ENCODE measurements around the gene DGCR6. TPM values are rescaled to one million over a fixed set of nuclear protein-coding genes. Genes with fewer than 3 reads are reported as not detected.
"Not testable (repeated sequence)": the region's sequence is repeated elsewhere in the genome, so short reads cannot be mapped to it uniquely, and the experiment has no call there.

DGCR6 gene
- total RNA-seq: 4.1 to 6.0 TPM (median 4.8 TPM) in 3 replicates

DNA sequence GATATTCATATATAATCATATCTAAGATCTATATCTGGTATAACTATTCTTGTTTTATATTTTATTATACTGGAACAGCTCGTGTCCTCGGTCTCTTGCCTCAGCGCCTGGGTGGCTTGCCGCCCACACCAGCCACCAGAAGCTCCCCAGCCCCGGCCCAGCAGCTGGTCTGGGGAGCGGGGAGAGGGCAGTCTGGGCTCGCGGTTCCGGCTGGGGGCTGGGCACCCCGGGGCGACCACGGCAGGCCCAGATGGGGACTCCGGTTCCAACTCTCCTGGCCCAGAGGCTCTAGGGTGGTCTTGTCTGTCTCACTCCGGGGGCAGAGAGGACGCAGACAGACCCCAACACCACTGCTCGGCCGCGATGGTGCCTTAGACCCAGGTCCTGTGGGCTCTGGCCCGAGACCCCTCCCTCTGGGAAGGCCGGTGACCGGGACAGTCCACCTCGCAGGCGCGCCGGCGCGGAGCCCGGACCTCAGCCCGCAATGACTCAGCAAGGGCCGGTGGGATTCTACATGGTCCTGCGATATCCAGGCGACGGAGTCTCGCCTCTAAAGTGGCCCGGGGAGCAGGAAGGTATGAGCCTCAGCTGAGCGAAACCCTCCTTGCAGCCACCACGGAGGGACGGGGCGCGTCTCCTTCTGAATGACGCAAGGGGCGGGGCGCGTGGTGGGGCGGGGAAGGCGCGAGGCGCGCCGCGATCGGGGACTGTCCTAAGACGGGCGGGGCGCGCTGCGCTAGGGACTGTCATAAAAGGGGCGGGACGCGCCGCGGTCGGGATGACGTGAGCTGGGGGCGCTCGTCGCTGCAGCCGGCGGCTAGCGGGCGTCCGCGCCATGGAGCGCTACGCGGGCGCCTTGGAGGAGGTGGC is at the start of gene DGCR6:
Gene DGCR6, plus strand, starts transcription at position 781 of the 870 bp plus-strand sequence. Its CDS starts 55 bp downstream, at position 836.
- Mint-ChIP-seq H3K36me3 (no peaks in the 10 kb centered on the region), H3K27ac (no peak within 1 kb of the TSS), H3K4me3 (no peak within 1 kb of the TSS), H3K4me1 (no peaks in the 10 kb centered on the region), H3K9me3 (no peaks in the 10 kb centered on the region), H3K27me3 (ENCODE audit: low read depth) (no peaks in the 10 kb centered on the region)
- TF ChIP-seq, protein P1, sequence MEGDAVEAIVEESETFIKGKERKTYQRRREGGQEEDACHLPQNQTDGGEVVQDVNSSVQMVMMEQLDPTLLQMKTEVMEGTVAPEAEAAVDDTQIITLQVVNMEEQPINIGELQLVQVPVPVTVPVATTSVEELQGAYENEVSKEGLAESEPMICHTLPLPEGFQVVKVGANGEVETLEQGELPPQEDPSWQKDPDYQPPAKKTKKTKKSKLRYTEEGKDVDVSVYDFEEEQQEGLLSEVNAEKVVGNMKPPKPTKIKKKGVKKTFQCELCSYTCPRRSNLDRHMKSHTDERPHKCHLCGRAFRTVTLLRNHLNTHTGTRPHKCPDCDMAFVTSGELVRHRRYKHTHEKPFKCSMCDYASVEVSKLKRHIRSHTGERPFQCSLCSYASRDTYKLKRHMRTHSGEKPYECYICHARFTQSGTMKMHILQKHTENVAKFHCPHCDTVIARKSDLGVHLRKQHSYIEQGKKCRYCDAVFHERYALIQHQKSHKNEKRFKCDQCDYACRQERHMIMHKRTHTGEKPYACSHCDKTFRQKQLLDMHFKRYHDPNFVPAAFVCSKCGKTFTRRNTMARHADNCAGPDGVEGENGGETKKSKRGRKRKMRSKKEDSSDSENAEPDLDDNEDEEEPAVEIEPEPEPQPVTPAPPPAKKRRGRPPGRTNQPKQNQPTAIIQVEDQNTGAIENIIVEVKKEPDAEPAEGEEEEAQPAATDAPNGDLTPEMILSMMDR (IDR thresholded peaks at IDR 0.05; ENCODE audit: unreplicated experiment): no peak
- no peak for DNase-seq (ENCODE audit: low spot score in 2 of 2, unreplicated experiment in 2 of 2)

DNA sequence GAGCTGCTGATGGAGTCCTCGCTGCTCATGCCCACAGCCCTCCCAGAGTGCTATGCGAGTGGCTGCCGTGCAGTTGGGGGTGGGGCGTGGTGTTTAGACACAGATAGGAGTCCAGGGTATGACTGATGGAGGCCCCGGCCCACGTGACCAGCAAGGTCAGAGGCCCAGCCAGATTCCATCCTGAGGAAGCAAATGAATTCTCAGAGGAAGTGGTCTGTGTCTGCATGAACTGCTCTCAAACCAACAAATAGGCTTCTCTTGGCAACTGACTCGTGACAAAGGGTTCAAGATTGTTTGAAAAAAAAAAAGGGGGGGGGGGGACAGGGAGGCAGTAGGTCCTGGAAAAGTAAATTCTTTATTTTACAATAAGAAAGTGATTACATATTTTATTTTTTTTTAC is 46.8 kb upstream of the DGCR6 start:
- H3K4me3 Mint-ChIP-seq; H3K9me3 Mint-ChIP-seq; H3K27ac Mint-ChIP-seq; H3K4me1 Mint-ChIP-seq; DNase-seq (ENCODE audit: low spot score in 2 of 2, unreplicated experiment in 2 of 2); H3K36me3 Mint-ChIP-seq; H3K27me3 Mint-ChIP-seq (ENCODE audit: low read depth): not testable (repeated sequence)

DNA sequence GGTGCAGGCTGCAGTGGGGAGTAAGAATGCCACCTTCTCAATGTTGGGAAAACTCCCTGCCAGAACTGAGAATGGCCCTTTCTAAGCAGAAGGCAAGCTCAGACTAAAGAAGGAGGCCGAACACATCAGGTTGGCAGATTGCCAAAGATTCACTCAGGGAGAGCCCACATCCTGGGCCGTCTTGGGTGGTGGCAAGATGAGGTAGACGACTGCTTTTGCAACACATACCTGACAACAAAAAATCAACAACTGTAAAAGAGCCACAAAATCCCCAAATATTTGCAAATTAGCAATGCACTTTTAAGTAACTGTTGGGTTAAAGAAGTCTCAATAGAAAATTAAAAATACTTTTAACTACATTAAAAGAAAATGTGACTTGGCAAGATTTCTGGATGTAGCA is 24.9 kb upstream of the DGCR6 start:
- not testable (repeated sequence) for H3K27me3 Mint-ChIP-seq (ENCODE audit: low read depth); H3K36me3 Mint-ChIP-seq; DNase-seq (ENCODE audit: low spot score in 2 of 2, unreplicated experiment in 2 of 2); H3K9me3 Mint-ChIP-seq; H3K4me1 Mint-ChIP-seq; H3K27ac Mint-ChIP-seq; H3K4me3 Mint-ChIP-seq

DNA sequence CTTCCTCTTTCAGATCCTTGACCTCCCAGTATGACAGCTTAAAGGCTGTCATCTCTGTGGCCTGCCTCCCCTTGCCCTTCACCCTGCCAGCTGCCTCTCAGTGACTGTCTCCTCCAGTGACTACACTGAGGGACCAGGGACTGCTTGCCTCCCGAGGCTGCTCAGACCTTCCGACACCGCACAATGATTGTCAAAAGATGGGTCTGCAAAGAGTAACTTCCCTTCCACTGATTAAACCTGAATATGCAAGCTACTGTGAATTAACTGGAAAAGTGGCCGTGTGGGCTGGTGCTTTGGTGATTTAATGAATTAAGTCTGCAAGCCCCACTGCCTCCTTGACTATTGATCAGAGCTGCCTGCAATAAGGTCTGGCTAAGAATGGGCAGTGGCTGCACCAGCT is 21.7 kb upstream of the DGCR6 start:
- H3K27ac Mint-ChIP-seq; DNase-seq (ENCODE audit: low spot score in 2 of 2, unreplicated experiment in 2 of 2); H3K4me3 Mint-ChIP-seq; H3K4me1 Mint-ChIP-seq; H3K27me3 Mint-ChIP-seq (ENCODE audit: low read depth); H3K9me3 Mint-ChIP-seq; H3K36me3 Mint-ChIP-seq: not testable (repeated sequence)

DNA sequence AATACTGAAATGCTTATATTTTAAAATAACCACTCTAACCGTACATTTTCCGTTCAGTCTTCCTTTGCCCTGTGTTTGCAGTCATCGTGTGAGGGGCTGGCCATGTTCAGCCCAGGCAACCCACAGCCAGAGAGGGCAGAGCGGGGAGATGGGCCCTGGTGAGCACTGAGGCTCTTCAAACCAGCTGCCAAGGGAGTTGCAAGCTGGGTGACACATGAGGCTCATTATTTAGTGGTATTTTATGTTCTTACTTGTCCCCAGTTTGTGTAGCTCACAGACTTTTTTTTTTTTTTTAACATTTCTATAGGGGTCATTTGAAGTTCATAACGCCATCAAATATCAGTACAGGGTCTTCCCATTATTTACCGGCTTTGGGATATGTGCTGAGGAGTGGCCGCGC is 18.0 kb upstream of the DGCR6 start:
- H3K4me3 Mint-ChIP-seq: no peak overlapping the region
- no peak overlapping the region for H3K27ac Mint-ChIP-seq
- DNase-seq (ENCODE audit: low spot score in 2 of 2, unreplicated experiment in 2 of 2): no peak
- TF ChIP-seq, protein P1 (IDR thresholded peaks at IDR 0.05; ENCODE audit: unreplicated experiment): no peak
- H3K36me3 Mint-ChIP-seq: no peaks in the 10 kb centered on the region
- no peaks in the 10 kb centered on the region for H3K4me1 Mint-ChIP-seq
- no peaks in the 10 kb centered on the region for H3K27me3 Mint-ChIP-seq (ENCODE audit: low read depth)
- no peaks in the 10 kb centered on the region for H3K9me3 Mint-ChIP-seq

DNA sequence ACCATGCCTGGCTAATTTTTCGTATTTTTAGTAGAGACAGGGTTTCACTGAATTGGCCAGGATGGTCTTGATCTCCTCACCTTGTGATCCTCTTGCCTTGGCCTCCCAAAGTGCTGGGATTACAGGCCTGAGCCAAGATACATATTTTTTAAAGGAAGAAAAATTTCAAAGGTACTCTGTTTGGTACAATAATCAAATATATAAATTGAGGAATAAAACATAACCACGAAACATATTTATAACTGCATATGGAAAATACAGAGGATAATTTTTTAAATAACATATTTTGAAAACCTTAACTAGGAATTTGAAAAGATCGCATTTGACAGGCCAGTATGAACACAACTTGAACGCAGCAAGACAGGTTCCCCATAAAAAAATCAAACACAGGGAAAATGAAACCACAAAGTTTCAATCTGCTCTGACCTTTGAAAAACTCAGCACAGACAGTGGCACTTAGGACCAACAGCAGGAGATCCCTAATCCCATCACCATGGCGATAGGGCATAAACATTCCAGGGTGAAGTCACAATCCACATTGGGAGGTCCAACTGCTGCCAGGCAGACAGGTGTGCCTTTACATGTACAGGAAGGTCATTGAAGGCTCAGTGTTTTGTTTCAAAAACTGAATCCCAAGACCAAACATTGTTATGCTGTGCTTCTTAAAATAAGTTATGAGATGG is 15.5 kb upstream of the DGCR6 start:
- H3K36me3 Mint-ChIP-seq; H3K4me1 Mint-ChIP-seq; H3K4me3 Mint-ChIP-seq; H3K27me3 Mint-ChIP-seq (ENCODE audit: low read depth); H3K27ac Mint-ChIP-seq; H3K9me3 Mint-ChIP-seq; DNase-seq (ENCODE audit: low spot score in 2 of 2, unreplicated experiment in 2 of 2): not testable (repeated sequence)

DNA sequence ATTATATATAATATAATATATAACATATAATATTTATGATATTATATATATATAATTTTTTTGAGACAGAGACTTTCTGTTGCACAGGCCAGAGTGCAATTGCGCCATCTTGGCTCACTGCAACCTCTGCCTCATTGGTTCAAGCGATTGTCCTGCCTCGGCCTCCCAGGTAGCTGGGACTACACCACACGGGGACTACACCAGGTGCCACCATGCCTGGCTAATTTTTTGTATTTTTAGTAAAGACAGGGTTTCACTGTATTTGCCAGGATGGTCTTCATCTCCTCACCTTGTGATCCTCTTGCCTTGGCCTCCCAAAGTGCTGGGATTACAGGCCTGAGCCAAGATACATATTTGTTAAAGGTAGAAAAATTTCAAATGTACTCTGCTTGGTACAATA is 12.3 kb upstream of the DGCR6 start:
- H3K4me1 Mint-ChIP-seq; H3K36me3 Mint-ChIP-seq; H3K27ac Mint-ChIP-seq; H3K27me3 Mint-ChIP-seq (ENCODE audit: low read depth); H3K4me3 Mint-ChIP-seq; H3K9me3 Mint-ChIP-seq; DNase-seq (ENCODE audit: low spot score in 2 of 2, unreplicated experiment in 2 of 2): not testable (repeated sequence)

DNA sequence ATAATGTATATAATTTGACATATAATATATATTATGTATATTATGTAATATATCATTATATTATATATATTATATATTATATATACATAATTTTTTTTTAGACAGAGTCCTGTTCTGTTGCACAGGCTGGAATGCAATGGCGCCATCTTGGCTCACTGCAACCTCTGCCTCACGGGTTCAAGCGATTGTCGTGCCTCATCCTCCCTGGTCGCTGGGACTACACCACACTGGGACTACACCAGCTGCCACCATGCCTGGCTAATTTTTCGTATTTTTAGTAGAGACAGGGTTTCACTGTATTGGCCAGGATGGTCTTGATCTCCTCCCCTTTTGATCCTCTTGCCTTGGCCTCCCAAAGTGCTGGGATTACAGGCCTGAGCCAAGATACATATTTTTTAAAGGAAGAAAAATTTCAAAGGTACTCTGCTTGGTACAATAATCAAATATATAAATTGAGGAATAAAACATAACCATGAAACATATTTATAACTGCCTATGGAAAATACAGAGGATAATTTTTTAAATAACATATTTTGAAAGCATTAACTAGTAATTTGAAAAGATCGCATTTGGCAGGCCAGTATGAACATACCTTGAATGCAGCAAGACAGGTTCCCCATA is 10.0 kb upstream of the DGCR6 start:
- not testable (repeated sequence) for H3K36me3 Mint-ChIP-seq, H3K4me1 Mint-ChIP-seq

DNA sequence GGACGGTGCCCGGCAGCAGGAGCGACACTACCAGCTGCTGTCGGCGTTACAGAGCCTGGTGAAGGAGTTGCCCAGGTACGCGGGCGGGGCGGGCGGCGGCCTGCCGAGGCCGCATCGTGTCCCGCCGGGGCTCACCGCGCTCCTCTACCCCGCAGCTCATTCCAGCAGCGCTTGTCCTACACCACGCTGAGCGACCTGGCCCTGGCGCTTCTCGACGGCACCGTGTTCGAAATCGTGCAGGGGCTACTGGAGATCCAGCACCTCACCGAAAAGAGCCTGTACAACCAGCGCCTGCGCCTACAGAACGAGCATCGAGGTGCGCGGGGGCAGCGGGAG is 258 bp downstream of the DGCR6 start:
- not testable (repeated sequence) for H3K36me3 Mint-ChIP-seq; DNase-seq (ENCODE audit: low spot score in 2 of 2, unreplicated experiment in 2 of 2); H3K4me3 Mint-ChIP-seq; H3K27me3 Mint-ChIP-seq (ENCODE audit: low read depth); H3K9me3 Mint-ChIP-seq; H3K4me1 Mint-ChIP-seq; H3K27ac Mint-ChIP-seq

More for the DNA sequence above, 10.0 kb upstream of the DGCR6 start:
- DNase-seq (ENCODE audit: low spot score in 2 of 2, unreplicated experiment in 2 of 2); H3K9me3 Mint-ChIP-seq; H3K27ac Mint-ChIP-seq; H3K4me3 Mint-ChIP-seq; H3K27me3 Mint-ChIP-seq (ENCODE audit: low read depth): not testable (repeated sequence)
